HUES48 (cell line): Measurements from ENCODE around the gene PMVK.
A peak's percentile ranks its signal among the peaks of the same experiment; 100 is the strongest.

Source experiments
- H3K27ac ChIP-seq: one replicate; pipeline ENCODE4 v1.7.0; 2013; ENCODE audit warnings: low read depth, low read length, inconsistent platforms
- H3K27me3 ChIP-seq: 2 replicates; pipeline ENCODE4 v1.6.1; 2013; ENCODE audit warnings: mild to moderate bottlenecking, low read length; ENCODE audit not compliant: control insufficient read depth, insufficient read depth
- H3K36me3 ChIP-seq: 2 replicates; pipeline ENCODE4 v1.6.1; 2013; ENCODE audit warnings: low read length; ENCODE audit not compliant: control insufficient read depth, insufficient read depth
- H3K4me1 ChIP-seq: 2 replicates; pipeline ENCODE4 v1.6.1; 2013; ENCODE audit warnings: mild to moderate bottlenecking, low read length; ENCODE audit not compliant: control insufficient read depth, insufficient read depth
- H3K4me3 ChIP-seq: 2 replicates; pipeline ENCODE4 v1.5.1; 2013; ENCODE audit warnings: mild to moderate bottlenecking, low read depth, low read length
- H3K9ac ChIP-seq: 2 replicates; pipeline ENCODE4 v1.6.1; 2013; ENCODE audit warnings: mild to moderate bottlenecking, low read depth, low read length, moderate library complexity
- H3K9me3 ChIP-seq: 2 replicates; pipeline ENCODE4 v1.6.1; 2013; ENCODE audit warnings: low read length; ENCODE audit not compliant: control insufficient read depth, insufficient read depth

Gene PMVK

GRCh38 chr1:154935749-154936554, 567 bp downstream of the PMVK start:
- H3K27ac ChIP-seq: peak overlapping the region; percentile 93
- peak overlapping the region; percentile 82 for H3K4me3 ChIP-seq
- peaks cover 15% of the 10 kb centered on the region for H3K4me1 ChIP-seq
- peaks cover 5% of the 10 kb centered on the region; the same call in 1 of the 2 replicates for H3K36me3 ChIP-seq
- peak overlapping the region; percentile 90 for H3K9ac ChIP-seq
- no peaks in the 10 kb centered on the region for H3K9me3 ChIP-seq
- no peaks in the 10 kb centered on the region for H3K27me3 ChIP-seq

- H3K4me1 ChIP-seq: 0 out of 2 replicates have a peak, but pooled peaks cover 7% of the 10 kb centered on the region
- no peaks in the 10 kb centered on the region for H3K27me3 ChIP-seq
- no peak overlapping the region for H3K27ac ChIP-seq
- no peaks in the 10 kb centered on the region for H3K9me3 ChIP-seq
- peaks cover 5% of the 10 kb centered on the region; the same call in 1 of the 2 replicates for H3K36me3 ChIP-seq
- no peak overlapping the region for H3K4me3 ChIP-seq
- no peak overlapping the region for H3K9ac ChIP-seq
Observed at GRCh38 chr1:154934358-154934948, 2.1 kb downstream of the PMVK start.

GRCh38 chr1:154931940-154932487, 4.5 kb downstream of the PMVK start:
- Histone ChIP-seq H3K27ac (no peak overlapping the region), H3K27me3 (no peaks in the 10 kb centered on the region), H3K9me3 (no peaks in the 10 kb centered on the region), H3K4me1 (no peaks in the 10 kb centered on the region), H3K36me3 (peaks cover 8% of the 10 kb centered on the region), H3K4me3 (no peak overlapping the region), H3K9ac (no peak overlapping the region)

GRCh38 chr1:154926201-154926600, 10.3 kb downstream of the PMVK start:
- Histone ChIP-seq H3K27ac (no peak overlapping the region), H3K36me3 (peaks cover 35% of the 10 kb centered on the region), H3K4me3 (no peak overlapping the region), H3K9me3 (no peaks in the 10 kb centered on the region), H3K27me3 (no peaks in the 10 kb centered on the region), H3K9ac (no peak overlapping the region), H3K4me1 (no peaks in the 10 kb centered on the region)

- H3K27ac ChIP-seq: no peak overlapping the region
- no peaks in the 10 kb centered on the region for H3K9me3 ChIP-seq
- H3K36me3 ChIP-seq: peaks cover 35% of the 10 kb centered on the region
- no peaks in the 10 kb centered on the region for H3K27me3 ChIP-seq
- H3K4me1 ChIP-seq: no peaks in the 10 kb centered on the region
- no peak overlapping the region for H3K9ac ChIP-seq
- H3K4me3 ChIP-seq: no peak overlapping the region
Observed at GRCh38 chr1:154925335-154926170, 11.0 kb downstream of the PMVK start.

- no peaks in the 10 kb centered on the region for H3K9me3 ChIP-seq
- H3K36me3 ChIP-seq: peaks cover 33% of the 10 kb centered on the region
- no peaks in the 10 kb centered on the region for H3K4me1 ChIP-seq
- no peak overlapping the region for H3K27ac ChIP-seq
- no peaks in the 10 kb centered on the region for H3K27me3 ChIP-seq
- no peak overlapping the region for H3K9ac ChIP-seq
- no peak overlapping the region for H3K4me3 ChIP-seq
Observed at GRCh38 chr1:154923695-154924094, 12.8 kb downstream of the PMVK start.

- Histone ChIP-seq H3K36me3 (no peaks in the 10 kb centered on the region), H3K4me1 (no peaks in the 10 kb centered on the region), H3K9me3 (peaks cover under 1% of the 10 kb centered on the region; the same call in 1 of the 2 replicates), H3K27ac (no peak overlapping the region), H3K9ac (no peak overlapping the region), H3K27me3 (no peaks in the 10 kb centered on the region; the same call in 1 of the 2 replicates), H3K4me3 (no peak overlapping the region)
Observed at GRCh38 chr1:154913273-154913672, 23.2 kb downstream of the PMVK start.

- Histone ChIP-seq H3K4me1 (no peaks in the 10 kb centered on the region), H3K9me3 (peaks cover 6% of the 10 kb centered on the region; the same call in 1 of the 2 replicates), H3K36me3 (no peaks in the 10 kb centered on the region), H3K27me3 (no peaks in the 10 kb centered on the region; the same call in 1 of the 2 replicates), H3K27ac (no peak overlapping the region), H3K9ac (no peak overlapping the region), H3K4me3 (no peak overlapping the region)
Observed at GRCh38 chr1:154912755-154913154, 23.8 kb downstream of the PMVK start.

GRCh38 chr1:154911691-154912550, 24.6 kb downstream of the PMVK start:
- H3K4me1 ChIP-seq: no peaks in the 10 kb centered on the region
- no peak overlapping the region for H3K4me3 ChIP-seq
- no peaks in the 10 kb centered on the region for H3K36me3 ChIP-seq
- peaks cover 6% of the 10 kb centered on the region; the same call in 1 of the 2 replicates for H3K9me3 ChIP-seq
- no peaks in the 10 kb centered on the region; the same call in 1 of the 2 replicates for H3K27me3 ChIP-seq
- H3K27ac ChIP-seq: no peak overlapping the region
- H3K9ac ChIP-seq: no peak overlapping the region

- H3K36me3 ChIP-seq: no peaks in the 10 kb centered on the region
- H3K9ac ChIP-seq: no peak overlapping the region
- H3K4me1 ChIP-seq: no peaks in the 10 kb centered on the region
- H3K27me3 ChIP-seq: no peaks in the 10 kb centered on the region; the same call in 1 of the 2 replicates
- H3K27ac ChIP-seq: no peak overlapping the region
- H3K9me3 ChIP-seq: peaks cover 6% of the 10 kb centered on the region; the same call in 1 of the 2 replicates
- no peak overlapping the region for H3K4me3 ChIP-seq
Observed at GRCh38 chr1:154910851-154911250, 25.7 kb downstream of the PMVK start.
